GM19025 (cell line): ENCODE results near the gene PRRX2.

Experiments
- ATAC-seq: cut with Tn5 transposase; IDR thresholded peaks from one replicate; pipeline ENCODE4 v1.9.1; 2021; ENCODE audit warnings: mild to moderate bottlenecking, low read depth, moderate library complexity; ENCODE audit not compliant: unreplicated experiment

The PRRX2 gene

GRCh38 chr9:129701054-129701453 lies 35.6 kb downstream of the PRRX2 start:
- no peak for ATAC-seq

- ATAC-seq = no peak
These were observed 36.1 kb downstream of the PRRX2 start for GRCh38 chr9:129701549-129701948.

GRCh38 chr9:129702589-129703520 lies 37.4 kb downstream of the PRRX2 start:
- no peak for ATAC-seq

GRCh38 chr9:129703667-129704355 lies 38.4 kb downstream of the PRRX2 start:
- no peak for ATAC-seq

- ATAC-seq = no peak
These were observed 39.4 kb downstream of the PRRX2 start for GRCh38 chr9:129704807-129705206.

- ATAC-seq = no peak
These were observed 43.3 kb downstream of the PRRX2 start for GRCh38 chr9:129708793-129709192.

GRCh38 chr9:129709438-129710168 lies 44.2 kb downstream of the PRRX2 start:
- ATAC-seq = no peak

- ATAC-seq = no peak
These were observed 44.7 kb downstream of the PRRX2 start for GRCh38 chr9:129710169-129710453.

GRCh38 chr9:129712634-129713401 lies 47.4 kb downstream of the PRRX2 start:
- no peak for ATAC-seq

GRCh38 chr9:129713402-129713679 lies 47.9 kb downstream of the PRRX2 start:
- no peak for ATAC-seq

GRCh38 chr9:129714511-129715061 lies 49.1 kb downstream of the PRRX2 start:
- ATAC-seq = no peak

- ATAC-seq = no peak
These were observed 50.6 kb downstream of the PRRX2 start for GRCh38 chr9:129716091-129716490.

GRCh38 chr9:129717991-129718390 lies 52.5 kb downstream of the PRRX2 start:
- ATAC-seq = no peak

- no peak for ATAC-seq
These were observed 53.2 kb downstream of the PRRX2 start for GRCh38 chr9:129718647-129719046.

GRCh38 chr9:129719135-129719534 lies 53.7 kb downstream of the PRRX2 start:
- ATAC-seq = no peak

GRCh38 chr9:129720181-129720864 lies 54.9 kb downstream of the PRRX2 start:
- no peak for ATAC-seq

GRCh38 chr9:129720865-129721545 lies 55.6 kb downstream of the PRRX2 start:
- no peak for ATAC-seq

GRCh38 chr9:129722913-129723312 lies 57.5 kb downstream of the PRRX2 start:
- ATAC-seq = no peak

- ATAC-seq = no peak
These were observed 59.2 kb downstream of the PRRX2 start for GRCh38 chr9:129724456-129725190.
